Neural cell (in vitro differentiated cells): ENCODE results near the gene PIK3R3. TPM values are rescaled to one million over a fixed set of nuclear protein-coding genes. Genes with fewer than 3 reads are reported as not detected.

ENCODE experiments used
- H2AFZ ChIP-seq: fragments of 200-600, 300-800 bp; sonication (generic), shearing (Covaris generic); 2 replicates; pipeline ENCODE4 v1.6.0; 2014; ENCODE audit warnings: low read depth, mild to moderate bottlenecking, antibody characterized with exemption, low read length, moderate library complexity
- H3F3A ChIP-seq: fragments of 200-600 bp; shearing (Covaris generic); 2 replicates; pipeline ENCODE4 v1.6.1; 2016; ENCODE audit warnings: mild to moderate bottlenecking, moderate library complexity, mixed read lengths, antibody characterized with exemption, low read length; ENCODE audit not compliant: insufficient read depth, poor library complexity, severe bottlenecking
- H3K27ac ChIP-seq: fragments of 200-600, 300-800 bp; sonication (generic), shearing (Covaris generic); 2 replicates; pipeline ENCODE4 v1.5.1; 2014; ENCODE audit warnings: mild to moderate bottlenecking, low read length, moderate library complexity
- H3K27me3 ChIP-seq: fragments of 300-800, 200-600 bp; sonication (generic), shearing (Covaris generic); 2 replicates; pipeline ENCODE4 v1.6.0; 2014; ENCODE audit warnings: mild to moderate bottlenecking, low read depth, low read length, moderate library complexity; ENCODE audit not compliant: insufficient read depth
- H3K36me3 ChIP-seq: fragments of 300-800, 200-600 bp; sonication (generic), shearing (Covaris generic); 2 replicates; pipeline ENCODE4 v1.5.1; 2014; ENCODE audit warnings: mild to moderate bottlenecking, antibody characterized with exemption, low read length, moderate library complexity; ENCODE audit not compliant: insufficient read depth
- H3K4me2 ChIP-seq: fragments of 300-800, 200-600 bp; sonication (generic), shearing (Covaris generic); 2 replicates; pipeline ENCODE4 v1.6.0; 2014; ENCODE audit warnings: mild to moderate bottlenecking, low read length
- H3K4me3 ChIP-seq: fragments of 300-800, 200-600 bp; sonication (generic), shearing (Covaris generic); 2 replicates; pipeline ENCODE4 v1.5.1; 2014; ENCODE audit warnings: mild to moderate bottlenecking, low read length, moderate library complexity
- H3K79me2 ChIP-seq: fragments of 200-600 bp; shearing (Covaris generic); replicated peaks from 2 replicates; pipeline ENCODE4 v1.6.0; 2014; ENCODE audit warnings: mild to moderate bottlenecking, low read length, moderate library complexity; ENCODE audit not compliant: insufficient read depth
- H3K9ac ChIP-seq: fragments of 300-800, 200-600 bp; sonication (generic), shearing (Covaris generic); 2 replicates; pipeline ENCODE4 v1.6.1; 2016; ENCODE audit warnings: mild to moderate bottlenecking, low read length, mixed read lengths
- H3K9me2 ChIP-seq: fragments of 200-600 bp; shearing (Covaris generic); 2 replicates; pipeline ENCODE4 v1.6.1; 2016; ENCODE audit warnings: mild to moderate bottlenecking, low read length, mixed read lengths; ENCODE audit not compliant: insufficient read depth
- H3K9me3 ChIP-seq: fragments of 200-600, 300-800 bp; sonication (generic), shearing (Covaris generic); 2 replicates; pipeline ENCODE4 v1.6.1; 2016; ENCODE audit warnings: mild to moderate bottlenecking, mixed run types, low read length, moderate library complexity, mixed read lengths
- H4K20me1 ChIP-seq: fragments of 200-600 bp; shearing (Covaris generic); 2 replicates; pipeline ENCODE4 v1.6.1; 2016; ENCODE audit warnings: mild to moderate bottlenecking, mixed run types; ENCODE audit not compliant: insufficient read depth
- EP300 ChIP-seq: fragments of 450-650 bp; conservative IDR thresholded peaks from 2 replicates; pipeline ENCODE4 v1.6.1; 2014; ENCODE audit warnings: antibody characterized with exemption, mild to moderate bottlenecking, moderate library complexity; ENCODE audit not compliant: poor library complexity, severe bottlenecking
- MXI1 ChIP-seq: fragments of 450-650 bp; conservative IDR thresholded peaks from 2 replicates; pipeline ENCODE4 v1.6.1; 2014; ENCODE audit warnings: antibody characterized with exemption, mild to moderate bottlenecking; ENCODE audit not compliant: poor library complexity, severe bottlenecking
- POLR2AphosphoS5 ChIP-seq: IDR thresholded peaks from 2 replicates; pipeline ENCODE4 v1.6.1; 2012
- RAD21 ChIP-seq: fragments of 450-650 bp; conservative IDR thresholded peaks from 2 replicates; pipeline ENCODE4 v1.6.1; 2014; ENCODE audit warnings: antibody characterized with exemption, mild to moderate bottlenecking, moderate library complexity
- SMC3 ChIP-seq: fragments of 450-650 bp; conservative IDR thresholded peaks from 2 replicates; pipeline ENCODE4 v1.6.1; 2014; ENCODE audit warnings: antibody characterized with exemption, mild to moderate bottlenecking, moderate library complexity; ENCODE audit not compliant: poor library complexity
- TAF1 ChIP-seq: IDR thresholded peaks from 2 replicates; pipeline ENCODE4 v1.6.1; 2012; ENCODE audit warnings: low read depth
- polyA plus RNA-seq: library from polyadenylated mRNA; depleted of rRNA; stranded (reverse); fragments of >200 nt; gene quantifications from 2 replicates; pipeline ENCODE4 v1.2.3, GENCODE V29; 2014
- TF ChIP-seq, protein P1 (sequence below): IDR thresholded peaks from 2 replicates; pipeline ENCODE4 v1.6.1; 2012; ENCODE audit warnings: borderline replicate concordance
- TF ChIP-seq, protein P2 (sequence below): fragments of 450-650 bp; IDR thresholded peaks from 2 replicates; pipeline ENCODE4 v1.5.1; 2014; ENCODE audit warnings: antibody characterized with exemption, mild to moderate bottlenecking, moderate library complexity; ENCODE audit not compliant: poor library complexity, severe bottlenecking

Gene PIK3R3
- polyA plus RNA-seq, 1 donor from 2014 or later, result 119 TPM

DNA sequence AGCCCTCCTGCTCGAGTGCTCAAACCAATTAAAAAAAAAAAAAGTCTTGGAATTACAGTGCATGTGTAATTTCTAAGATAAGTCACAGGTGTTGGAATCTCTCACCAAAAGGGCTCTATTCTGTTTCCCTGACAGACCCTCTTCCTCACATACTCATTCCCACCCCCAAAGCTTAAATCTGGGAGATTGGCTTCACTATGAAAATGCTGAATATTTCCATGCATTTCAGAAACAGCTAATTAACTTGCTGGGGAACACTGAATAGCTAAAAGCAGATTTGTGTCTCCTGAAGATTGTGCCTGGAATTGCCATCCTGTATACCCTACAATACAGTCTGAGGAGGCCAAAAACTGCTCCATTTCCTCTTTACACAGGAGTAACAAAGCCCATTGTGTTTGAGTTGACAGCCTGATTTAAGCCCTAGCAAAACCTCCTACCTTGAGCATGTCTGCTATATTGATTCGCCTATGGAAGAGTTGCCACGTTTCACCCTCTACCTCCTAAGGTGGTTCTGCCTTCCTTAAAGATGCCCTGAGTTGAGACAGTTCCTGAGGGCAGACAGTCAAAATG is 1.4 kb upstream of the PIK3R3 start:
- peak overlapping the region; percentile 83 for H3K4me3 ChIP-seq

DNA sequence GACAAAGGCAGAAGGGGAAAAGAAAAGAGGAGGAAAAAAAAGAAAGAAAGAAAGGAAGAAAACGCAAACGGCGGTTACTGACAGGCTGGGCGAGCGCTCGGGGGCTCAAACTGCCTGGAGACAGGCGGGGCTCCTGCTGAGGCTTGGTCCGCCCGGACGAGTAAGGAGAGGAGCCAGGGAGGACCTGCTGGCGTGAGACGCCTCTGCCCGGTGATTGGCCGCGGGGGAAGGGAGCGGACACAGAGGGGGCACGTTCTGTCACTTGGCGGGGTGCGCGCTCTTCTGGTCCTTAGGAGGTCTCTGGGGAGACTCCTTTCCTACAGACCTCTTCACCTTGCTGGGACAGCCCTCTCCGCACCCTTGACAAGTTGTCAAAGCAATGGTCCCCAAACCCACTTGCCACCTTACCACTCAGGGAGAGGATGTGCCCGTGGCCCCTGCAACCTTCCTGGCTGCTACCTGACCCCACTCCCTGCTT is 791 bp upstream of the PIK3R3 start:
- Histone ChIP-seq H3K27ac (peak overlapping the region; percentile 98), H3K4me3 (peak overlapping the region; percentile 83), H3K4me2 (peak overlapping the region; percentile 68), H3K9ac (peak overlapping the region; percentile 98), H3K27me3 (no peaks in the 10 kb centered on the region), H3K9me2 (no peaks in the 10 kb centered on the region), H4K20me1 (peaks cover 9% of the 10 kb centered on the region), H3K36me3 (no peaks in the 10 kb centered on the region), H3K79me2 (peaks cover 40% of the 10 kb centered on the region), H2AFZ (peak overlapping the region; percentile 25), H3F3A (peaks cover 5% of the 10 kb centered on the region), H3K9me3 (no peaks in the 10 kb centered on the region)
- TF ChIP-seq, protein P1, sequence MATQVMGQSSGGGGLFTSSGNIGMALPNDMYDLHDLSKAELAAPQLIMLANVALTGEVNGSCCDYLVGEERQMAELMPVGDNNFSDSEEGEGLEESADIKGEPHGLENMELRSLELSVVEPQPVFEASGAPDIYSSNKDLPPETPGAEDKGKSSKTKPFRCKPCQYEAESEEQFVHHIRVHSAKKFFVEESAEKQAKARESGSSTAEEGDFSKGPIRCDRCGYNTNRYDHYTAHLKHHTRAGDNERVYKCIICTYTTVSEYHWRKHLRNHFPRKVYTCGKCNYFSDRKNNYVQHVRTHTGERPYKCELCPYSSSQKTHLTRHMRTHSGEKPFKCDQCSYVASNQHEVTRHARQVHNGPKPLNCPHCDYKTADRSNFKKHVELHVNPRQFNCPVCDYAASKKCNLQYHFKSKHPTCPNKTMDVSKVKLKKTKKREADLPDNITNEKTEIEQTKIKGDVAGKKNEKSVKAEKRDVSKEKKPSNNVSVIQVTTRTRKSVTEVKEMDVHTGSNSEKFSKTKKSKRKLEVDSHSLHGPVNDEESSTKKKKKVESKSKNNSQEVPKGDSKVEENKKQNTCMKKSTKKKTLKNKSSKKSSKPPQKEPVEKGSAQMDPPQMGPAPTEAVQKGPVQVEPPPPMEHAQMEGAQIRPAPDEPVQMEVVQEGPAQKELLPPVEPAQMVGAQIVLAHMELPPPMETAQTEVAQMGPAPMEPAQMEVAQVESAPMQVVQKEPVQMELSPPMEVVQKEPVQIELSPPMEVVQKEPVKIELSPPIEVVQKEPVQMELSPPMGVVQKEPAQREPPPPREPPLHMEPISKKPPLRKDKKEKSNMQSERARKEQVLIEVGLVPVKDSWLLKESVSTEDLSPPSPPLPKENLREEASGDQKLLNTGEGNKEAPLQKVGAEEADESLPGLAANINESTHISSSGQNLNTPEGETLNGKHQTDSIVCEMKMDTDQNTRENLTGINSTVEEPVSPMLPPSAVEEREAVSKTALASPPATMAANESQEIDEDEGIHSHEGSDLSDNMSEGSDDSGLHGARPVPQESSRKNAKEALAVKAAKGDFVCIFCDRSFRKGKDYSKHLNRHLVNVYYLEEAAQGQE, result peak; percentile 83
- TF ChIP-seq MXI1 (no peak), RAD21 (peak; percentile 34), EP300 (peak; percentile 91), TAF1 (peak; percentile 7), SMC3 (peak; percentile 55), POLR2AphosphoS5 (peak; percentile 86)
- TF ChIP-seq, protein P2, sequence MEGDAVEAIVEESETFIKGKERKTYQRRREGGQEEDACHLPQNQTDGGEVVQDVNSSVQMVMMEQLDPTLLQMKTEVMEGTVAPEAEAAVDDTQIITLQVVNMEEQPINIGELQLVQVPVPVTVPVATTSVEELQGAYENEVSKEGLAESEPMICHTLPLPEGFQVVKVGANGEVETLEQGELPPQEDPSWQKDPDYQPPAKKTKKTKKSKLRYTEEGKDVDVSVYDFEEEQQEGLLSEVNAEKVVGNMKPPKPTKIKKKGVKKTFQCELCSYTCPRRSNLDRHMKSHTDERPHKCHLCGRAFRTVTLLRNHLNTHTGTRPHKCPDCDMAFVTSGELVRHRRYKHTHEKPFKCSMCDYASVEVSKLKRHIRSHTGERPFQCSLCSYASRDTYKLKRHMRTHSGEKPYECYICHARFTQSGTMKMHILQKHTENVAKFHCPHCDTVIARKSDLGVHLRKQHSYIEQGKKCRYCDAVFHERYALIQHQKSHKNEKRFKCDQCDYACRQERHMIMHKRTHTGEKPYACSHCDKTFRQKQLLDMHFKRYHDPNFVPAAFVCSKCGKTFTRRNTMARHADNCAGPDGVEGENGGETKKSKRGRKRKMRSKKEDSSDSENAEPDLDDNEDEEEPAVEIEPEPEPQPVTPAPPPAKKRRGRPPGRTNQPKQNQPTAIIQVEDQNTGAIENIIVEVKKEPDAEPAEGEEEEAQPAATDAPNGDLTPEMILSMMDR, result no peak

More for the DNA sequence above, 1.4 kb upstream of the PIK3R3 start:
- Histone ChIP-seq H3K9me2 (no peaks in the 10 kb centered on the region), H2AFZ (peak overlapping the region; percentile 25), H3F3A (peaks cover 5% of the 10 kb centered on the region), H3K36me3 (no peaks in the 10 kb centered on the region), H4K20me1 (peaks cover 3% of the 10 kb centered on the region), H3K27ac (peak overlapping the region; percentile 98), H3K4me2 (peak overlapping the region; percentile 68), H3K9ac (peak overlapping the region; percentile 98), H3K9me3 (no peaks in the 10 kb centered on the region), H3K27me3 (no peaks in the 10 kb centered on the region), H3K79me2 (peaks cover 34% of the 10 kb centered on the region)
- TF ChIP-seq SMC3, result no peak
- no peak for TF ChIP-seq RAD21
- TF ChIP-seq, protein P2, result no peak
